HG02623 (cell line): ENCODE data around the gene GPR15.
A peak's percentile ranks its signal among the peaks of the same experiment; 100 is the strongest.
"Not testable (repeated sequence)": the region's sequence is repeated elsewhere in the genome, so short reads cannot be mapped to it uniquely, and the experiment has no call there.

Experiments
- ATAC-seq: cut with Tn5 transposase; IDR thresholded peaks from one replicate; pipeline ENCODE4 v1.9.1; 2021; ENCODE audit warnings: moderate library complexity; ENCODE audit not compliant: unreplicated experiment

GPR15 gene

DNA sequence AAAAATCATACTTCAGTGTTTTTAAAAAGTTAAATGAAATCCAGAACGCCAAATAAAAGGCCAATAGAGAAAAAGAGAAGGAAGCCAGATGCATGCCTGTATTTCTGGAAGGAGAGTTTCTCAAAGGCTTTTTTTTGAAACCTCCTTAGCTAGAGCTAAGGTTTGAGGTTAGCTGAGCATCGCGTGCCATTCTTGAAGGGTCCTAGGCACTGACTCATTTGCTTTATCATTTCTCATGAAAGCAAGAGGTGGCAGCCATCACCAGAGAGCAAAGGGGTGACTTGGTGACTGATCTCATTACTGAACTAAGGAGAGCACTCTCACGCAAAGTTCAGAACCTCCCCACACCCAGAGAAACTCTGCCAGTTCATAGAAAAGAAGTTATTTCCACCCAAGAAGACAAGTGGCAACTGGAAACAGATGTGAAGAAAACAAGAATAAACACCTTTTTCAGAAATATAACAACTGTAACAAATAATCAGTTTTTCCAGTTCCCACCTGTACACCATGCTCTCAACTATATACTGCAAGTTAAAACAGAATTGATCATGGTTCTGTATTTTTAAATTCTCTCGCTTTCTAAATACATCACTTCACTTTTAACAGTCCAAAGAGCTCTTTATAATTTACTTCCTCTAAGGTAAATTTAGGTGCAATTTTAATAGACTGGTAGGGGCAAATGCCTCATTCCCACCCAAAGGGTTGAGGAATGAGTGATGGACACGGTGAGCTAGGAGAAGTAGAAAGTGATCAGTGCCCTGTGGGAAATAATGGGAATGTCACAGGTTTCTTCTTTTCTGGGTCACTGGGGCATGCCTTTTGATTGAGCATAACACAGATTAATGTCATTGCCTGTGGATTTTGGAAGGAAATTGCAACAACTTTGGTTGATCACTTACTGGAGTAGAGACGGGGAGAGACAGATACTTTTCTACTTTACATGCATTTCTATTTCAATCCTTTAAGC lies 24.7 kb downstream of the GPR15 start:
- peak; percentile 70 for ATAC-seq

DNA sequence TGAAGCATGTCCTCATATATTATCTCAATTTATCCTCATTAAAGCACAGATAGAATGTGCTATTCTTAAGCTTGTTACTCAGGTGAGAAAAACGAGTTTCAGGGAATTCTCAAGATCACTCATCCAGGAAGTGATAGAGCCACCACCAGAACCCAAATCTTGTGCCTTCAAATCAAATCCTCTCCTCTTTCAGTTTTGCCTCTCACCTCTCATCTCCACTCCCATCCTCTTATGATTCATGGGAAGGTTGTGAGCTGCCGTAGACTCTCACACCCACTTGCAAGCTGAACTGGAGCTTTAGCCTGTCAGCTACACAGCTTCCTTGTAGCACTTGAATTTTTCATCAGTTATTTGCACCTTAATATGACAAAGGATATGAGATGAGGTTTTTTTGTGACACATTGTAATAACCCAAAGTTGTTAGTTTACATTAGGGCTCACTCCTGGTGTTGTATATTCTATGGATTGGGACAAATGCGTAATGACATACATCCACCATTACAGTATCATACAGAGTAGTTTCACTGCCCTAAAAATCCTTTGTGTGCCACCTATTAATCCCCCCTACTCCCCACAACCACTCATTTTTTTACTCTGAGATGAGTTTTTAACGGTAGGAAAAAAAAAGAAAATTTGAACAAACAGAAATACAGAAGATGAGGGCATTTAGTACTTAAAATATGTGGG lies 25.7 kb downstream of the GPR15 start:
- ATAC-seq = peak; percentile 22

DNA sequence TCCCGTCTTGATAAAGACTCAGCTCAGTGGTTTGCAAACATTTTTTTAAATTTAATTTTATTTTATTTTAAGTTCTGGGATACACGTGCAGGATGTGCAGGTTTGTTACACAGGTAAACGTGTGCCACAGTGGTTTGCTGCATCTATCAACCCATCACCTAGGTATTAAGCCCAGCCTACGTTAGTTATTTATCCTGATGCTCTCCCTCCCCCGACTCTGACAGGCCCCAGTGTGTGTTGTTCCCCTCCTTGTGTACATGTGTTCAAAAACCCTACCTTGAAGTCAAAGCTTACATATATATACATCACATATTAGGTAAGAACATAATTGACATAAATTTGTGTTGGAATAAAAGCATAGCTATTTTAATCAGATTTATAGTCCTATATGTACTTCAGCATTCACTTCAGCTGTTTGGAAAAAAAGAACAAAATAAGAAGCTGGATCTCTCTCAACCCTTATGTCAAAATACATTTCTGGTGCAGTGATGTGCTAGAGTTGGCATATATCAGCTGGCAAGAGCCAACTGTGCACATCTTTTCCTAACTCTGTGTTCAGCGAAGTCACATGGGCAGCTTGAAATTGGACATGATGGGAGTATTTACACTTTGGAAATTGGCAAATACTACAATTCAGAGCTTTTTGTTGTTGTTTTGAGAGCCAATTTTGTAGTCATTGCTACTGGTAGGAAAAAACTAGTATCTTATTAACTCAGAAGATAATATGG lies 26.5 kb downstream of the GPR15 start:
- ATAC-seq = no peak

DNA sequence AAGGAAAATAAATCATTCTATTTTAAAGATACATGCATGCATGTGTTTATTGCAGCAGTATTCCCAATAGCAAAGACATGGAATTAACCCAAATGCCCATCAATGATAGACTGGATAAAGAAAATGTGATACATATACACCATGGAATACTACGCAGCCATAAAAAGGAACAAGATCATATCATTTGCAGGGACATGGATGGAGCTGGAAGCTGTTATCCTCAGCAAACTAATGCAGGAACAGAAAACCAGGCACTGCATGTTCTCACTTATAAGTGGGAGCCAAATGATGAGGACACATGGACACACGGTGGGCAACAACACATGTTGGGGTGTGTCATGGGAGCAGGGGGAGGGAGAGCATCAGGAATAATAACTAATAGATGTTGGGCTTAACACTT lies 28.0 kb downstream of the GPR15 start:
- not testable (repeated sequence) for ATAC-seq

DNA sequence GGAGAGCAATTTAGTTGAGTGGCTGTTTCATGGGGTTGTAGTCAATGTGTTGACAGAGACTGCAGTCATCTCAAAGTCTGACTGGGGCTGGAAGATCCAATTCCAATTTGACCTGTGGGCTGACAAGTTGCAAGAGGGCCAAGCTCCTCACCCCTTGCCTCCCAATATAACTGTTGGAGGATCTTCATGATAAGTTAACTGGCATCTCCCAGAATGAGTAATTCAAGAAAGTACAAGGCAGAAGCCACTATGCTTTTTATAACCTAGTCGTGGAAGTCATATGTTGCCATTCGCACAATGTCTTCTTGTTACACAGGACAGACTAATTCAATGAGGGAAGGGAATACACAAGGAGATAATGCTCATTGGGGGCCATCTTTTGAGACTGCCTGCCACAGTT lies 29.1 kb downstream of the GPR15 start:
- no peak for ATAC-seq

DNA sequence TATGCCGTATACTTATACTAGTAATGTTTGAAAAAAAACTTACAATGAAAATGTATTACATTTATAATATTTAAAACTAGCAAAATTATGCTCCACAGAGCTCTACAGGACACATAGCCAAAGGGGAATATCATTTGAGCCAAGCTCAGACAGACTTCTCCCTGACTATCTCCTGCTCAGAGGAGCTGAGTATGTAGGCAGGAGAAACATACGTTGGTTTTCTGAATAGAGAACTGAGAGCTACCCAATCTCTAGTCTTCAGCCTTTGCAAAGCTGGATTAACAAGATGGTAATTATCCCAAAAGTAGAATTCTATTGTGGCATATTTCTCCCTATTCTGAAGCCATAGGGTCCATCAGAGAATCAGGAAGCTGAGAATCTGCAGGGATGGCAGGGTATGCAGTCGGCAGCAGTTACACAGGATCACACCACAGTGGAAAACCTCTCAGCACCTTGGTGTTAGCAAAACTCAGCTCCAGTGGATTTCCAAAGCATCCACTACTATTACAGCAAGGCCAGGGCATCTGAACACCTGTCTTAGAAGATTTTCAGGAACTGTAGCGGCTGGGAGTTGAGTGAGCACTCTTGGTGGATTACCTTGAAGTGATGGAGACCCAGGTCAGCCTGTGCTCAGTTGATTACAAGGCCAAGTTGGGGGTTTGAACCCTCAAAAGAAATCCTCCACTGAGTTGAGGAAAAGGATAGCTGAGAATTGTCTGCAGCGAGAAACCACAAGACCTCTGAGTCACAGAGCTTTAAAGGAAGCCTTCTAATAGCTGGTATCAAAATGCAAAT lies 30.1 kb downstream of the GPR15 start:
- ATAC-seq = no peak

DNA sequence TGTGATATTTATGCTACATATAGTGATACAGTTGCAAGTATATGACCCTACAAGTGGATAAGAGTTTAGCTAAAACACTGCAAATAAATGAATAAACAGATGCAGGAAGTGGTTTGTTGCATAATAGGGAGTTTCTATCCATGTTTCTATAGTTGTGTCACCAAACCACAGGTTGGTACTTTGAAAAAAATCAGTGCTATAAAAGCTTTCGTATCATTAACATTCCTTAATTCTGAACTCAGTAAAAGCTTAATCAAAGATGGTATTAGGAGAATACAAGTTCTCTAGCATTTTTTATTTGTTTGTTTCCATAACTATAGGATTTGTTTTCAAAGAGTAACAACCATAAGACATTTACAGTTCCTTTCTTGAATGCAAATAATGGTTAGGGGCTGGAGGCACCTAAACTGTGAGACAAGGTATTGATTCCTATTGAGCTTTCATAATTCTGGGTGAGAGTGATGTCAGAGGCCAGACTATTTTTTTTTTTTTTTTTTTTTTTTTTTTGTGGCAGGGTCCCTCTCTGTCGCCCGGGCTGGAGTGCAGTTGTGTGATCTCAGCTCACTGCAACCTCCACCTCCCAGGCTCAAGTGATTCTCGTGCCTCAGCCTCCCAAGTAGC lies 32.0 kb downstream of the GPR15 start:
- ATAC-seq = peak; percentile 48

DNA sequence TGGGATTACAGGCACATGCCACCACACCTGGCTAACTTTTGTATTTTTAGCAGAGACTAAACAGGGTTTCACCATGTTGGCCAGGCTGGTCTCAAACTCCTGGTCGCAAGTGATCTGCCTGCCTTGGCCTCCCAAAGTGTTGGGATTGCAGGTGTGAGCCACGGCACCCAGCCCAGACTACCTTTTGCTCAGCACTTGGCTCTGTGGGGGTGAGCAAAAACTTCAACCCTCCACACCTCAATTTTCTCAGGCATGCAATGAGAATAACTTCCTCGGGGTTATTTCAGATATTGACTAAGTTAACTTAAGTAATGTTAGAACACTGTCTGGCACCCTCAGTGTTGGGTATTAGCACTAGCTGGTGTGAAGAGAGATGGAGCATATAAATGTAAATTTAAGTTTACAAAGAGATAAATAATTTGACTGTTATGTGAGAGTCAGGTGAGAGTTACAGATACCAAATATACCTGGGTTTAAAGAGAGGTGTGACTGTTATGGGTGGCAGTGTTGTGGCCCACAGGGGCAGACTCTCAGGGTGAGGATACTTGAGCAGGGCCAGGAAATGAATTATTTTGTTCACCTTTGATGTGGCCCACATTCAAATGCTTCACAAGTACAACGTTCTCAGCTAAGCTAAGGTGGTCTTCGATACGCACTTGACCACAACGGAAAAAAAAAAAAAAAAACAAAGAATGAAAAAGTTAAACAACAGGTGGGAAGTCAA lies 32.7 kb downstream of the GPR15 start:
- ATAC-seq = peak; percentile 15

DNA sequence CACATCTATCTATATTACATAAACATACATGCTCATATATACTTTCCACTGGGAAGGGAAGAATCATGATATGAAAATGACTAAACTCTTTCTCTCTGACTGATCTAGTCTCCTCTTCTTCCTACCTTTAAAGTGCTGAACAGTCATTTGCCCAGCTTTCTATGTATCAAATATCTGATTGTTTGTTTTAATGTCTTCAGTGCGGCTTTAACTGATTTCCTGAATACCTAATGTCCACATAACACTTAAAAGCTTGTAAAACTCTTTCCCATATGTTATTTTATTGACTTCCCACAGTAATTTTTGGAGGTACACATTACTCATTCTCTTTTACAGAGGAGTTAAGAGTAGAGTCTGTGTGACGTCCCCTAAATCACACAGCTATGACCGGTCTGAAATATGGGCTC lies 33.5 kb downstream of the GPR15 start:
- no peak for ATAC-seq

DNA sequence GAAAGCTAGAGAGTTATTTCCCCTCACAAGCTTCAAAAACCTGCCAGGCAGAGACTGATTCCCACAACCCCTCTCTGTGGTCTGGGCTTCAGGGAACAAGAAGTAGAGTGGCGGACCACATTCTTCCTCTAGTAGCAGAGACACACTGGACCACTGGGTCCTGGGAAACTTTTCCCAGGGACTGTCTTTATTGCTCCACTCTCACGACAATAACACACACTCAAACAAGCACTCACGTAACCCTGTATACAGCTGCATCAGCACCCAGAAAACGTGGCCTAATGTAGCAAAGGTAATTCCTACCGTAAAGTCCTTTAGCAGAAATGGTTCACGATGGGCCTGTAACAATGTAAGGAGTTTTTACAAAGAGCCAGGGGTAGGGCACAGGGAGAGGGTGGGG lies 34.1 kb downstream of the GPR15 start:
- ATAC-seq = no peak

DNA sequence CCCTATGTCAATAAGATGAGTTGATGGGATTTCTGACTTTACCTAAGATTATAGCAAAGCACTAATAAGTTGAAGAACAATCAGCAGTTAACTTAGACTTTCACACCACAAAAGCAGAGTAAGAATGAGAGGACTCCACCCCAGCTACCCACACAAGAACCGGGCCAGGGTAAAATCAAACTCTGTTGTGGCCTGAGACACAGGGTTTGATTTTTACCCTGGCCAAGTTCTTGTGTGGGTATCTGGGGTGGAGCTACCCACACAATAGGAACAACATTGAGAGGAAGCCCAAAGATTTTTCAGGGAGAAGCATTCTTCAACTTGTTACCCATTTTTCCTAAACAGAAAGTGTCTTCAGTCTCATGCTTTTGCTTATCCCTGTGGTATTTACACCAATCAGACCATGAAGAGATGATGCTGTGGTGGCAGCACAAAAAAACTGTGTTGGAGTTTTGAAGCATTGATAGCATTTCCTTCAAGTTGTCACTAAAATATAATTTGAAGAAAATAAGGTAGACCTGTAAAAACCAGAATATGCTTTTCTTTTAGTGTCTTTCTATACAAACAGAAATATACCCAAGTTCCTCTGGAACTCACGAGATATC lies 36.0 kb downstream of the GPR15 start:
- peak; percentile 32 for ATAC-seq

DNA sequence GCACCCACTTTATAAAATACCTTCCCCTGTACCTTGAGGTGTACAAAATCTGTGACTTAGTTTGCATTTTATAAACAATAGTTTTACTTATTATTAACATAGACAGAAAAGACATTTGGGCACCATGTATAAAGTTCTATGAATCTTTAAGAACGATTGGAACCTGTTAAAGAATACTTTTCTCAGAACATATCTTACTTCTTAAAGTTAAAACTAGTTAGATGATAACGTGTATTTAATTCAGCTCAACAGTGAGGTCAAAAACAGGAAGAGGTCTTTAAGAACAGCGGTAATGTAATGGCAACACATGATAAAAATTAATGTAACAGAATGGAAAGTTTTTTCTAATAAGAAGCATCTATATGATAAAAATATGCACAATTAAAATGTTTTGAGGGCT lies 36.6 kb downstream of the GPR15 start:
- no peak for ATAC-seq

DNA sequence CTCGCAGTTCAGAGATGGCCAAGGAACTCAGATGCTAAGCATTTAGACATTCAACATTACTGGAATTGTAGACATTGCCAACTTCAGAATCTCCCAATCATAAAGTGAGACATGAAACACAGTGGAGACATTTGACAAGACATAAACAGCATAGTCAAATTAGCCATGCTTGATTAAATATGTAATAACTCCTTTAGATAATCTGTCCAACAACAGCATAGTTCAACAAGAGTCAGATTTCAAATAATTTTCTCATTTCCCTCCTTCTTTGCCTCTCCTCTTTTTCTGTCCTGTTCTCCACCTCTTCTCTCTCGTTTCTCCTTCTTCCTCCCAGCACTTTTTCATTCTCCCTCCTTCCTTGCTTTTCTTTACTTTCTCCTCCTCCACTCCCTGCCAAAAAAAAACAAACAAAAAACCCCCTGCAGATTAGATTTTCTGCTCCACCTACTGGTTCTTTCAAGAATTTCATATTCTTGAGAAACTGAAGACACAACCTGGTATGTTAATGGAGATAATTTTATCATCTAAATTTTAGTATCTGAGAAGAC lies 41.5 kb downstream of the GPR15 start:
- peak; percentile 66 for ATAC-seq

DNA sequence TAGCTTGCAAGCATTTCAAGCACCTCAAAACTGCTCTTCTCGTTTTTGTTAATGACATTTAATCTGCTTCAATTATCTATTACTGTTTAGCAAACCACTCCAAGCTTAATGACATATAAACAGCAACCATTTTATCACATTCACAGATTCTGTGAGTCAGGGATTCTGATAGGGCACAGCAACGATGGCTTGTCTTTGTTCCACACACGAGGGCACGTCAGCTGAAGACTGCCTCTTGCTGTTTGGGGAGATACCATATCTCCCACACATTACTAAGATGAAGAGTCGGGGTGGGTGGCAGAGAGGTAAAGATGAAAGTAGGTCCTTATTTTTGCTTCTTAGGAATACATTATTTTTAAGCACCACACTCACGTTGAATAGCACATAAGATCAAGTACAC lies 42.4 kb downstream of the GPR15 start:
- no peak for ATAC-seq

DNA sequence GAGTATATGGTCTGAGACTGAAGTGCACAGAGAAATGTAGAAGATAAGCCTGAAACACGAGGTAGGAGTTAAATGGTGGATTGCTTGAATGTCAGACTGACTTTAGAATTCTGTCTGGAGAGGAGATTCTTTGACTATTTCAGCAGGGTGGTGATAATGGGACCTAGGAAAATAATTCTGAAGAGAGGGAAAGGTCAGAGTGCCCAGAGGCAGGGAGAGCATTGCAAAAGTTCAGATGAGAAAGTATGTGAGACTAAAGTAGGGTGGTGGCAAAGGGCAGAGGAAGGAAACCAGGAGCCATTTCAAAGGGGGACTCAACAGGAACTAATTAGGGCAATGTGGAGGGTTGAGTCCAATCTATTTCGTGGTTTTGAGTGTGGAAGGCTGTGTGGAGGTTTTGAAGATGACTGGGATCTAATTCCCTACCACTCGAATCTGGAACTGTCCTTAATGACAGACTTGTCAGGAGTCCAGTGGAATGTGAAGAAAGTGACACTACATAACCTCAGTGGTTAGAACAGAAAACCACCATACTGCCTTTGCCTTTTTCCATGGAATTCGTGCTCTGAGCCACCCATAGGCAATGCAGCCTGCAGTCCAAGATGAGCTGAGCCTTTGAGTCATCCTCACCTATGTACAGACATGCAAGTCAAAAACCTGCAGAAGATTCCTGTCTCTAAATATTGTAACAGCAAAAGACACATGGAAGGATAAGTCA lies 45.6 kb downstream of the GPR15 start:
- no peak for ATAC-seq

DNA sequence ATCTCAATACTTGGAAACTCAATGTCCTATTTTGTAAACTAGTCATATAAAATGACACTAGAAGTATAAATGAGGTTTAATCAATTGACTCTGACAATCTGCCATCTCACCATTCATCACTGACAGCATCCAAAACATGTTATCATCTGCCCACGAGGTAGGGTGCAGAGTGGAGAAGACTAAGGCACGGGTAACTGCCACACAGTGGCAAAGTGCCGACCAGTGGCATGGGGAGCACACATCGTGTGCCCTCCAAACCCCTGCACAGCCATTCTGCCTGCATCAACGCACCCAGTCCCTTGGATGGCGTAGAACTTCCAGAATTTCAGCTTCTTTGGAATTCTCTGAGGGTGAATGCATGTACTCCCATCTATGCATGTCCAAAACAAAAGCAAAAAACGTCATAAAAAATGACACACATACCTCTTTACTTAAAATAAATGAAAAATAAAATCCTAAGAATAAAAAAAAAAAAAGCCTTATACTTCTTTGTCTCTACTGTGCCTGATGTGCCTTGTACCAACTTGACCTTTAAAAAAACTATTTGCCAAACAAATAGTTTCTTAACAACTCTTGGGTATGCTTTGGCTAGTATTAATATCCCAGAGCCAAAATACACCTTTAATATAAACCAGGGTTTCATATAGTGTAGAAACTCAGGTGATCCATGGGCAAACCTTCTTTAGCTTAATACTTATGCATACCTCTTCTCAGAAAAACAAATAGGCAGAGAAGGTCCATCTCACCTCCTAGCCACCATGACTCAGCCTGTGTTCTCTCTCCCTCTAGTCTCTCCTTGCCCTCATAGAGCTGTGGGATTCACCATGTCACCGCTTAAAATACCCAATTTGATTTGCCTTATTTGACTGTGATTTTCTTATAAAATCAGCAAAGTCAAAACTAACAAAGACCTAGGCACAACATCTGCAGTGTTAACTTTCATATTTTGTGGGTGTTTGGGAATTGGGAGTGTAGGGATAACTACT lies 48.9 kb downstream of the GPR15 start:
- ATAC-seq = no peak

DNA sequence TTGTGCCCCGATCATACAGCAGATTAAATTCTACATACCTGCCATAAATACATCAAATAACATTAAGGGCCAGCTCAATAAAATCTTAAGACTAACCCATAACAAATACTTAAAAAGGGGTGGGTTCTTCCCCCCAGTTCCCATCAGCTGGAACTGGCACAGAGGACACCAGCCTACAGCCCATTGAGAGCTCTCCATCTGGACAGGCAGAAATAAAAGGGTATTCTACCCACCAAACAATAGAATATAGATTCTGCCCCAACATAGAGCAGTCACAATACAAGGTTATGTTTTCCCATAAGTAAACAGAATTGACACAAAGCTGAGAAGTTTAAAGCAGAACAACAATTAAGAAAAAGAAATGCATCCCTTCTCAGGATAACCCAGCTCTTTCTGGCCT lies 49.7 kb downstream of the GPR15 start:
- no peak for ATAC-seq
